CD14-positive monocyte (primary cell): ENCODE measurements around the gene ACAP3. TPM values are rescaled to one million over a fixed set of nuclear protein-coding genes. Genes with fewer than 3 reads are reported as not detected.

Source experiments
- DNase-seq, 3 donors: peaks; one replicate each; pipeline ENCODE4 v3.0.0-alpha.2; 2011 to 2022
- H2AFZ ChIP-seq: 2 replicates; pipeline ENCODE4 v1.6.0; 2012; ENCODE audit warnings: mild to moderate bottlenecking, low read depth, low read length, inconsistent platforms; ENCODE audit not compliant: insufficient read depth, poor library complexity, severe bottlenecking
- H3K27ac ChIP-seq, 2 donors: 1 replicate in 1 of 2; 2 replicates in 1 of 2; pipeline ENCODE4 v1.5.1; 2012 to 2013; ENCODE audit warnings: low read length in 2 of 2, control low read depth in 1 of 2, inconsistent platforms in 1 of 2, low read depth in 1 of 2, mild to moderate bottlenecking in 1 of 2
- H3K27me3 ChIP-seq, 2 donors: one replicate each; pipeline versions ENCODE4 v1.6.0 to v1.6.1; 2011 to 2013; ENCODE audit warnings: low read length in 2 of 2; ENCODE audit not compliant: control insufficient read depth in 2 of 2, insufficient read depth in 2 of 2
- H3K36me3 ChIP-seq, 2 donors: replicated peaks in 1 of 2; 1 replicate in 1 of 2; 2 replicates in 1 of 2; pipeline versions ENCODE4 v1.5.1 to v1.6.1; 2012 to 2013; ENCODE audit warnings: low read length in 2 of 2, control low read depth in 1 of 2, inconsistent platforms in 1 of 2, mild to moderate bottlenecking in 1 of 2; ENCODE audit not compliant: insufficient read depth in 2 of 2, control insufficient read depth in 1 of 2
- H3K4me1 ChIP-seq, 2 donors: 1 replicate in 1 of 2; 2 replicates in 1 of 2; pipeline versions ENCODE4 v1.5.1 to v1.6.1; 2012 to 2013; ENCODE audit warnings: low read length in 2 of 2, control low read depth in 1 of 2, inconsistent platforms in 1 of 2, mild to moderate bottlenecking in 1 of 2, moderate library complexity in 1 of 2; ENCODE audit not compliant: insufficient read depth in 2 of 2, control insufficient read depth in 1 of 2
- H3K4me2 ChIP-seq: replicated peaks from 2 replicates; pipeline ENCODE3; 2012; ENCODE audit warnings: low read length, moderate library complexity, mild to moderate bottlenecking; ENCODE audit not compliant: poor library complexity, severe bottlenecking; ENCODE audit errors: extremely low read depth
- H3K4me3 ChIP-seq, 3 experiments: fragments of 200-600 bp in 1 of 3; sonication (generic) in 1 of 3; replicated peaks in 1 of 3; 1 replicate in 2 of 3; 2 replicates in 1 of 3; pipeline ENCODE4 v1.5.1; 2011 to 2013; ENCODE audit warnings: low read length in 3 of 3, mild to moderate bottlenecking in 3 of 3, control low read depth in 2 of 3, low read depth in 2 of 3, inconsistent platforms in 1 of 3, moderate library complexity in 1 of 3
- H3K79me2 ChIP-seq: 2 replicates; pipeline ENCODE4 v1.6.0; 2012; ENCODE audit warnings: mild to moderate bottlenecking, control low read depth, inconsistent platforms, low read length, moderate library complexity; ENCODE audit not compliant: insufficient read depth
- H3K9ac ChIP-seq: 2 replicates; pipeline ENCODE4 v1.6.0; 2017; ENCODE audit warnings: low read length, mild to moderate bottlenecking; ENCODE audit not compliant: insufficient read depth, poor library complexity, severe bottlenecking
- H3K9me3 ChIP-seq, 2 donors: replicated peaks in 1 of 2; 1 replicate in 1 of 2; 2 replicates in 1 of 2; pipeline versions ENCODE4 v1.5.1 to v1.6.1; 2012 to 2013; ENCODE audit warnings: low read length in 2 of 2, control low read depth in 1 of 2; ENCODE audit not compliant: control insufficient read depth in 1 of 2, insufficient read depth in 1 of 2
- H4K20me1 ChIP-seq: 2 replicates; pipeline ENCODE4 v1.6.0; 2012; ENCODE audit warnings: mild to moderate bottlenecking, low read length, control low read depth, moderate library complexity; ENCODE audit not compliant: insufficient read depth
- H3K27ac Mint-ChIP-seq, 7 donors: one replicate each; pipeline ENCODE4 v1.8.0; 2020; ENCODE audit warnings: mild to moderate bottlenecking in 7 of 7, mixed read lengths in 7 of 7, moderate library complexity in 6 of 7, inconsistent platforms in 2 of 7
- H3K27me3 Mint-ChIP-seq, 3 donors: one replicate each; pipeline ENCODE4 v1.8.0; 2021 to 2022; ENCODE audit warnings: low read depth in 3 of 3, mild to moderate bottlenecking in 3 of 3, mixed read lengths in 3 of 3, moderate library complexity in 3 of 3, inconsistent platforms in 1 of 3
- H3K36me3 Mint-ChIP-seq, 2 donors: one replicate each; pipeline ENCODE4 v1.8.0; 2020; ENCODE audit warnings: mixed read lengths in 2 of 2, inconsistent platforms in 1 of 2, mild to moderate bottlenecking in 1 of 2
- H3K4me1 Mint-ChIP-seq: one replicate; pipeline ENCODE4 v1.8.0; 2020; ENCODE audit warnings: mild to moderate bottlenecking, mixed read lengths
- H3K4me3 Mint-ChIP-seq, 2 donors: one replicate each; pipeline ENCODE4 v1.8.0; 2020; ENCODE audit warnings: mild to moderate bottlenecking in 2 of 2, mixed read lengths in 2 of 2, moderate library complexity in 1 of 2
- H3K9me3 Mint-ChIP-seq, 7 donors: one replicate each; pipeline ENCODE4 v1.8.0; 2020 to 2022; ENCODE audit warnings: mixed read lengths in 7 of 7, mild to moderate bottlenecking in 6 of 7, moderate library complexity in 6 of 7, inconsistent platforms in 2 of 7
- CTCF ChIP-seq: fragments of 200-600 bp; IDR thresholded peaks from one replicate; pipeline ENCODE4 v1.8.0; 2022; ENCODE audit warnings: antibody characterized with exemption, mild to moderate bottlenecking
- WGBS: methylation state at CpG from one replicate; pipeline ENCODE4 v1.1.5; 2013; ENCODE audit warnings: missing lambda C conversion rate; ENCODE audit not compliant: insufficient coverage; 5-methylcytosine and 5-hydroxymethylcytosine counted together
- intact Hi-C, 2 donors: fragments of 100-400 bp; cut with micrococcal nuclease; formaldehyde crosslinking; loops; one replicate each; pipeline versions ENCODE4 v1.15.0 to v1.15.1; 2023
- polyA plus RNA-seq, 3 donors: library from polyadenylated mRNA; depleted of rRNA in 1 of 3; unstranded in 2 of 3; stranded (reverse) in 1 of 3; fragments of 300-500 nt in 2 of 3; fragments of >200 nt in 1 of 3; fragmentation: Illumina TruSeq in 2 of 3; gene quantifications; 1 replicate in 2 of 3; 2 replicates in 1 of 3; pipeline ENCODE4 v1.2.3, GENCODE V29; 2012 to 2021

ACAP3 gene
- polyA plus RNA-seq, 3 donors = 3.5 to 132 (median 4.0) TPM

- Mint-ChIP-seq H3K4me3 (peak overlapping the region; percentile 81 to 90), H3K4me1 (peaks cover 36% of the 10 kb centered on the region), H3K36me3 (peaks cover 3 to 11% of the 10 kb centered on the region in 2 donors), H3K27ac (peak overlapping the region; percentile 54 to 91 (median 79)), H3K27me3 (peaks cover 0 to 4% (median 0%) of the 10 kb centered on the region in 3 donors), H3K9me3 (no peaks in the 10 kb centered on the region)
- peak overlapping the region; percentile 99 for H3K4me2 ChIP-seq
- intact Hi-C loops = loop anchor here in 1 of 2 donors (5.0 kb wide), 2 partner anchors 71 to 476 kb away; partner anchors contain the start of gene AURKAIP1
- peaks cover 60% of the 10 kb centered on the region for H4K20me1 ChIP-seq
- TF ChIP-seq CTCF = no peak
- H3K9ac ChIP-seq = peak overlapping the region; percentile 81
- no peaks in the 10 kb centered on the region for H3K27me3 ChIP-seq
- peaks cover 46% of the 10 kb centered on the region for H3K79me2 ChIP-seq
- H3K4me1 ChIP-seq = peaks cover 39 to 55% of the 10 kb centered on the region in 2 donors
- H3K27ac ChIP-seq = peak overlapping the region; percentile 55 to 80
- peaks cover 8 to 11% of the 10 kb centered on the region in 2 donors for H3K36me3 ChIP-seq
- WGBS = 44% methylated on average over 8 of the region's 11 CpGs
- no peaks in the 10 kb centered on the region for H3K9me3 ChIP-seq
- H3K4me3 ChIP-seq = peak overlapping the region in 2 of 3 experiments; percentile 57 to 91
- peak overlapping the region; percentile 59 for H2AFZ ChIP-seq
- no peak for DNase-seq
Observed at GRCh38 chr1:1306070-1306660, 1.6 kb downstream of the ACAP3 start.

GRCh38 chr1:1305300-1306069 lies 2.2 kb downstream of the ACAP3 start:
- Histone ChIP-seq H3K79me2 (peaks cover 46% of the 10 kb centered on the region), H3K9me3 (no peaks in the 10 kb centered on the region), H3K4me2 (peak overlapping the region; percentile 99), H3K36me3 (peaks cover 4% of the 10 kb centered on the region in 2 donors), H3K27me3 (no peaks in the 10 kb centered on the region), H2AFZ (peak overlapping the region; percentile 59), H3K27ac (peak overlapping the region; percentile 55 to 80), H4K20me1 (peaks cover 58% of the 10 kb centered on the region), H3K4me3 (peak overlapping the region; percentile 12 to 91 (median 57)), H3K4me1 (peaks cover 39 to 55% of the 10 kb centered on the region in 2 donors), H3K9ac (peak overlapping the region; percentile 81)
- no peak for TF ChIP-seq CTCF
- Mint-ChIP-seq H3K36me3 (peaks cover 0 to 5% of the 10 kb centered on the region in 2 donors), H3K27me3 (peaks cover 0 to 6% (median 2%) of the 10 kb centered on the region in 3 donors), H3K4me3 (peak overlapping the region; percentile 81 to 90), H3K4me1 (peaks cover 36% of the 10 kb centered on the region), H3K27ac (peak overlapping the region; percentile 54 to 91 (median 84)), H3K9me3 (no peaks in the 10 kb centered on the region)
- intact Hi-C loops = loop anchor here in 1 of 2 donors (5.0 kb wide), 2 partner anchors 72 to 477 kb away; partner anchors contain the start of gene AURKAIP1
- peak; percentile 66 to 77 (median 67) for DNase-seq
- 6% methylated on average over 23 of the region's 25 CpGs for WGBS
